Measurements from ENCODE around the gene PTK7.

The PTK7 gene

DNA sequence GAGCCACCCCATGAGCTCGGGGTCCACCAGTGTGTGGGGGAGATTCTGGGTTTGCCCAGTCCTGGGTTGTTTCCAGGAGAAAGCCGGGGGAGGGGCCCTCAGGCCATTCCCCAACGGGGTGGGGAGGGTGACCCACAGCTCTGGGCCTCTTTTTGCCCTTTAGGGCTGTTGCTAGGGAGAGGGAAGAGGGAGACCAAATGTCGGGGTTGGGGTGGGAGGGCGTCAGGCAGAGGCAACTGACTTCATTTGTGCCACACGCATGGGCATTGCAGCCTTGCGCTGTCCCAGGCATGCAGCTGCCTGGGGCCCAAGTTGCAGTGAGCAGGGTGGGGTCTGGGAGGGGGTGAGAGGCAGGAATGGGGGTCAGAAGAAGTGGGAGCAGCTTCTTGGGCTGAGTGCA is 103.9 kb downstream of the PTK7 start:
- no peak for DNase-seq (ENCODE audit: low spot score)

DNA sequence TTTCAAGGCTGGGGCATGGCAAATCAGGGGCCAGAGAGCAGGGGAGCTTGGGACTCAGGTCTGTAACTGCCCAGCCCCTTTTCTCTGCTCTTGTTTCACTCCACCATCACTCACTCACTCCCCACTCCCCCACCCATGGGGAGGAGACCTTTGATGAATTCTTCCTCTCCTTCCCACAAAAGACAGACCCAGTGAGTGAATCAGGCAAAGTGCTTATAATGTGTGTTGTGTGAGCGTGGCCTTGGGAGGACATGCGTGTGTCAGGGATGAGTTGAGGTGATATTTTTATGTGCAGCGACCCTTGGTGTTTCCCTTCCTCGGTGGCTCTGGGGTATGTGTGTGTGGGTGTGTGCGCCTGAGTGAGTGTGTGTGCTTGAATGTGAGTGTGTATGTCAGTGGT is 104.9 kb downstream of the PTK7 start:
- no peak for DNase-seq (ENCODE audit: low spot score)

DNA sequence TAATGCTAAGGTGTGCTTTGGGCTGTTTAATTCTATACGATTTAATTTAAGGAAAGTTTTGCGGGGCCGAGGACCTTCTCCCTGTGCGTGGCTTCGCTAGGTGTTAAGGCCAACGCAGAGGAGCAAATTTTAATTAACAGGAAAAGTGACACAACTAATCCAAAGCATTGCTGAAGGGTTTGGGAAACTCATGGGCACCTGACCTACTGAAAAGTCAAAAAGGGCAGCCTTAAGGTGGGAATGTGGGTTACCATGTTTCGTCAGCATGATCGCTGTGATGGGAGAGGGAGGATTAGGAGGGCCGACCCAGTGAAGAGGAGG is 105.5 kb downstream of the PTK7 start:
- no peak for DNase-seq (ENCODE audit: low spot score)

DNA sequence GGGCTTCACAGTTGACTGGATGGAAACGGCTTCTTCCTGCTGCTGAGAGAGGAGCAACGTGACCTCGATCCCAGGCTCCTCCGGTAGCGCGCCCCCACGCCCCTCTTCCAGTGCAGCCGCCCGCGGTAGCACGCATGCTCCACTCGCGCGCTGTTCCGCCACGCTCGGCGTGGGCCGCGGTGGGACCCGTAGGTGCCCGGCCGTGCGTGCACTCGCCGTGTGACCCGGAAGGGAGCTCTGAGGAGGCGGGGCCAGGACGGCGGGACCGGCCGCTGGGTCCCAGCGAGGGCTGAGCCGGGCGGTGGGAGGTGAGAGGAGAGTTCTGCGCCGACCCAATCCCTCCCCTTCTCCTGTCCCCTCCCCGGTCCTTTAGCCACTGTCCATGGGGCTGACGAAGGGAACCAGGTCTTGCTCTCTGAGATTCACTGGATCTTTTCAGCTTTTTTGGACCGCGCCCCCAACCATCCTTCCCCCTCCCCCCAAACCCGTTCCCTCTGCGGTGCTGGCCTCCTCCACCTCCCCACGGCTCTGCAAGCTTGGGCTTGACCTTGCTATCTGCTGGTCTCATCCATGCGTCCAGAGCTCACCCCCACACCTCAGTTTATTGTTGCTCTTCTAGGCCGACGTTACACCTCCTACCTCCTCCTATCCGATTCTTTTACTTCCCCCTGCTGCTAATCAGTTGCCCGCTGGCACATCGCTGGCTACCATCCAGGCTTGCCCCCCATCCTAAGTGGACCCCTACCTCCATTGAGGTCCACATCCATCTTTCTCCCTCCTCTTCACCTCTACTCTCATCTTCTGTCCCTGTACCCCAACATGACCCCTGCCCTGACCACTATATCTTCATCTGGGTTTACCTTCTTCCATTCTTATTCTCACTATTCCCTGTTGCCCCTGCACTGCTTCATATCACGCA is 106.1 kb downstream of the PTK7 start, which contains the start of gene CUL9:
TSS of gene CUL9 (plus strand) at position 255 of the 919 bp plus-strand sequence. CDS start 2,115 bp downstream, outside the sequence.
- DNase-seq (ENCODE audit: low spot score), result peak; percentile 94

DNA sequence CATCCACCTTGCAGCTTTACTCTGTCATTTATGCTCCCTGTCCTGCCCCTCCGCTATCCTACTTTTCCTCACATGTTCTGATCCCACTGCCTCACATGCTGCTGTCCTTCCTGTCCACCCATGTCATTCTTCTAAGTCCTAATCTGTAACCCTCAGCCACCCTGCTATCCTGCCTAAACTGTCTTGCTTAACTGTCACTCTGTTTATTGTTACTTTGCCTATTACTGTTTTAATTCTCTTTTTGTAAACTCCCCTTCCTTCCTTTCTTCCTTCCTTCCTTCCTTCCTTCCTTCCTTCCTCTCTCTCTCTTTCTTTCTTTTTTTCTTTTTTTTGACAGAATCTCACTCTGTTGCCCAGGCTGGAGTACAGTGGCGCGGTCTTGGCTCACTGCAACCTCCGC is 107.3 kb downstream of the PTK7 start:
- no peak for DNase-seq (ENCODE audit: low spot score)

DNA sequence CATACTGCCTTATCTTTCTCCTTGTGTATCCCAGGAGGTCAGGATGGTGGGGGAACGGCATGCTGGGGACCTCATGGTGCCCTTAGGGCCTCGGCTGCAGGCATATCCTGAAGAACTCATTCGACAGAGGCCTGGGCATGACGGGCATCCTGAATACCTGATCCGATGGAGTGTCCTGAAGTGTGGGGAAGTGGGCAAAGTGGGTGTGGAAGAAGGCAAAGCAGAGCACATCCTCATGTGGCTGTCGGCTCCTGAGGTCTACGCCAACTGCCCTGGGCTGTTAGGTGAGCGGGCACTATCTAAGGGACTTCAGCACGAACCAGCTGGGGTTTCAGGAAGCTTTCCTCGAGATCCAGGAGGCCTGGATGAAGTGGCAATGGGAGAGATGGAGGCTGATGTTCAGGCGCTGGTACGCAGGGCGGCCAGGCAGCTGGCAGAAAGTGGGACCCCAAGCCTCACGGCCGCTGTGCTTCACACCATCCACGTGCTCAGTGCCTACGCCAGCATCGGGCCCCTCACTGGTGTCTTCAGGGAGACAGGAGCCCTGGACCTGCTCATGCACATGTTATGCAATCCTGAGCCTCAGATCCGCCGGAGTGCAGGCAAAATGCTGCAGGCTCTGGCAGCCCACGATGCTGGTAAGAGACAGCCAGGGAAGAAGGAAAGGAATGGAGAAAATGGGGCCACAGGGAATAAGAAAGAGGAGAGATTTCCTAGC is 108.3 kb downstream of the PTK7 start:
- DNase-seq (ENCODE audit: low spot score), result no peak

DNA sequence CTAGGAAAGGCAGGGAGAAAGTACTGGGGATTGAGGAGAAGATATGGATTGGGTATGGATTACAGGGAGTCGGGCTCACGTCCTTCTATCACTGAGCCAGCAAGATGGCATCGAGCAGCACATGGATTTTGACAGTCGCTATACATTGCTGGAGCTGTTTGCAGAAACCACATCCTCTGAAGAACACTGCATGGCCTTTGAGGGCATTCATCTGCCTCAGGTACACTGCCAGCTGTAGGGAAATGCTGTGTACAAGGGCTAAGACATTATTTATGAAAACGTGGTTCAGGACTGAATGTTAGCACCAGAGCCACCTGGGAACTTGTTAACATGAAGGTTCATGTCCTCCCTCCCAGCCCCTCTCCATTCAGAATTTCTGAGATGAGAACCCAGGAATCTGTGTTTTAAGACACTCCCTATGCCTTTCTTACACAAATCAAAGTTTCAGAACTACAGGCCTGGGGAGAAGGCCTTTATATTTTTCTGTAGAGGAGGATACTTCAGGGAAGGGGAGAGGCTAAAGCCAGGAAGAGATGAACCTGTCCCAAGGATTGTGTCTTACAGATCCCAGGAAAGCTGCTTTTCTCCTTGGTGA is 109.4 kb downstream of the PTK7 start:
- no peak for DNase-seq (ENCODE audit: low spot score)

DNA sequence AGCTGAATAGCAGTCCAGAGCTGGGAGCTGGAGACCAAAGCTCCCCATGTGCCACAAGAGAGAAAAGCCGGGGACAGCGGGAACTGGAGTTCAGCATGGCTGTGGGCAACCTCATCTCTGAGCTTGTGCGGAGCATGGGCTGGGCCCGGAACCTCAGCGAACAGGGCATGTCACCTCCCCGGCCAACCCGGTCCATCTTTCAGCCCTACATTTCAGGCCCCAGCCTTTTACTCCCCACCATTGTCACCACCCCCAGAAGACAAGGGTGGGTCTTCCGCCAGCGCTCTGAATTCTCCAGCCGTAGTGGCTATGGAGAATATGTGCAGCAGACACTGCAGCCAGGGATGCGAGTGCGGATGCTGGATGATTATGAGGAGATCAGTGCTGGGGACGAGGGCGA is 109.9 kb downstream of the PTK7 start:
- no peak for DNase-seq (ENCODE audit: low spot score)

DNA sequence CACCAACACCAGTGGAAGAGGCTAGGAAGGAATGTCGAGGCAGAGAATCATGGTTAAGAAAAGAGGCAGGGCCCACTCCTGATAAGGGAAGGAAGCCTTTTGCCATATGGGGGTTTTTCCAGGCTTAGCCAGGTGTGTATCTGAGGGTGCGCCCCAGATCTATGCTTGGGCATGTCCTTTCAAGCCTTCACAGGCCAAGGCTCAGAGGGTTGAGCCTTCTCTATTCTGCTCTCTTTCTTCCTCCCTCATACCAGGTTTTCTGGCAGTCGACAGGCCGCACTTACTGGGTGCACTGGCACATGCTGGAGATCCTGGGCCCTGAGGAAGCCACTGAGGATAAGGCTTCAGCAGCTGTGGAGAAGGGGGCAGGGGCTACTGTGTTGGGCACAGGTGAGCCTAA is 110.6 kb downstream of the PTK7 start:
- DNase-seq (ENCODE audit: low spot score), result no peak

DNA sequence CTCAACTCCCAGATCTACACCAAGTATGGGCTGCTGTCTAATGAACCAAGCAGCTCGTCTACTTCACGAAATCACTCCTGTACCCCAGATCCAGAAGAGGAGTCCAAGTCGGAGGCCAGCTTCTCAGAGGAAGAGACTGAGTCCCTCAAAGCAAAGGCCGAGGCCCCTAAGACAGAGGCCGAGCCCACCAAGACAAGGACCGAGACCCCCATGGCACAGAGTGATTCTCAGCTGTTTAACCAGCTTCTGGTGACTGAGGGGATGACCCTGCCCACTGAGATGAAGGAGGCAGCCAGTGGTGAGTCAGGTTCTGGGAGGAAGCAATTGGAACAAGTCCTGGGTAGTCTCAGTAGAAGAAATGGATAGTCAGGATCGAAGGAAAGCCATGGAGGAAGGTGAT is 111.7 kb downstream of the PTK7 start:
- no peak for DNase-seq (ENCODE audit: low spot score)

DNA sequence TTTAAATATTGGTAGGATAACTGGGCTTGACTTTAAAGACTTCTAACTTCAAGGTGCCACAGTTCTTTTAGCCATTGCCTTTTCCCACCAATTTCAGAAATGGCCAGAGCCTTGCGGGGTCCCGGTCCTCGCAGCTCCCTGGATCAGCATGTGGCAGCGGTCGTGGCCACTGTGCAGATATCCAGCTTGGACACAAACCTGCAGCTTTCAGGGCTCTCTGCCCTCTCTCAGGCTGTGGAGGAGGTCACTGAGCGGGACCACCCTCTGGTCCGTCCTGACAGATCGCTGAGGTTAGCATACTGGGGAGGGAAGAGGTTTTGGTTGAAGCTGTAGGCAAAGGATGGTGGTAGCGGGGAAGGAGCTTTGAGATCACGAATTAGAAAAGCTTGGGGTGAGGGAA is 112.3 kb downstream of the PTK7 start:
- DNase-seq (ENCODE audit: low spot score), result no peak

DNA sequence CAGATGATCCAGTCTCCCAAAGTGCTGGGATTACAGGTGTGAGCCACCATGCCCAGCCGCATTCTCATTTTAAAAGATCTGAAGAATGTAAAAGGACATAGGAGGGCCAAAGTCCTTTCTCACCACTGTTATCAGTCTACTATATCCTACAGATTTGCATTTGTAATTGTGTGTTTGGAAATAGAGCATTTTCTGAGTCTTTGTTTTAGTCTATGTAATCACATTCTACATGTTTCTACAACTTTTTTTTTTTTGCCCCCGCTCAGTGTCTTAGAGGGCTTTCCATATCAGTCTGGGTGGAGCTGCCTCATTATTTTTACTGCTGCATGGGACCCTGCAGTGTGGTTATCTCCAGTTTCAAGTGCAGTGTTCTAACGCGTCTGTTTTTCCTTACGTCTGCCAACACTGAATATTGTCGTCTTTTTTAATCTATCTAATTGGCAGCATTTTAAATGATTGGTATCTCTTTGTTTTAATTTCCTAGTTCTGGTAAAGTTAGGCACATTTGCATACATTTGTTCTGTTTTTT is 113.7 kb downstream of the PTK7 start:
- no peak for DNase-seq (ENCODE audit: low spot score)

DNA sequence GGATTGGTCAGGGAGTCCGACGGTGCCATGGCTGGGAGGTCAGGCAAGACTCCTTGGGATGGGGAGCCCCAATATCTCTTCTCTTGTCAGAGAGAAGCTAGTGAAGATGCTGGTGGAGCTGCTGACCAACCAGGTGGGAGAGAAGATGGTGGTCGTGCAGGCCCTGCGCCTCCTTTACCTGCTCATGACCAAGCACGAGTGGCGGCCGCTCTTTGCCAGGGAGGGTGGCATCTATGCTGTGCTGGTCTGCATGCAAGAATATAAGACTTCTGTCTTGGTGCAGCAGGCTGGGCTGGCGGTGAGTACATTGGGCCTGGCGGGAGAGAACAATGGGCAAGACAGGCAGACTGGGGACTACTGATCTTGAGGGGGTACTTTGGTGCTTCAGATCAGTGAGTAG is 116.8 kb downstream of the PTK7 start:
- no peak for DNase-seq (ENCODE audit: low spot score)

DNA sequence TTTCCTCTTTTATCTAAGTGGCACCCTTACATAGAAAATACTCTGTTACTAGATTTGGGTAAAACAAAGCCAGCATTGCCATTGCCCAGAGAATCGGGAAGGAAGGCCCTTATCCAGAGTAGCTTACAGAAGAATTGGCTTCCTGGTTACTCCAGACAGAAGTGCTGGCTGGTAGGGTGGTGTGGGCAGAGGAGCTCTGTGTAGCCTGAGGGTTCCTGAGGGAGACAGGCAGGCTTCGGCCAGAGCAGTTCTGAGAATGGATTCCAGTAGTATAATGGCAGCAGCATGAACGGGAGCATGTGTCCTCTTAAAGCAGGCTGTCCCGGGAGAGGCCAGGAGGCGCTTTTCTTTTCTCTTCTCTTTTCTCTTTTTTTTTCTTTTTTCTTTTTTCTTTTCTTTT is 117.8 kb downstream of the PTK7 start:
- DNase-seq (ENCODE audit: low spot score), result no peak

DNA sequence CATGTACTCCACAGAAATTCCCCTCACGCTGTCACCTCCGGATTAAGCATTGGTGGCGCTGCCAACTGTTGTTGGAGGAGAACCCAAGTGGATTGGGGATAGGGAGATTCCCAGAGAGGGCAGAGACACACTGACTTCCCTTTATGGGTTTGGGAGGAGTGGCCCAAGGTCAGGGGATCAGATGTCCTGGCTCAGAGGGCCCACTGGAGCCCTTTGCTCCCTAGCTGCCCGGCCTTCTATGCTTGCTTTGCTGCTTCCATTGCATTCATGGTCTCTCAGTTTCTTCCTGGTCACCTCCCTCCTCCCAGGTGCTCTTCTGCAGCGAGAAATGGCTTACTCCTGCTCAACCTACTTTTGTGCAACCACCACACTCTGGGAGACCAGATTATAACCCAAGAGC is 120.2 kb downstream of the PTK7 start:
- no peak for DNase-seq (ENCODE audit: low spot score)

DNA sequence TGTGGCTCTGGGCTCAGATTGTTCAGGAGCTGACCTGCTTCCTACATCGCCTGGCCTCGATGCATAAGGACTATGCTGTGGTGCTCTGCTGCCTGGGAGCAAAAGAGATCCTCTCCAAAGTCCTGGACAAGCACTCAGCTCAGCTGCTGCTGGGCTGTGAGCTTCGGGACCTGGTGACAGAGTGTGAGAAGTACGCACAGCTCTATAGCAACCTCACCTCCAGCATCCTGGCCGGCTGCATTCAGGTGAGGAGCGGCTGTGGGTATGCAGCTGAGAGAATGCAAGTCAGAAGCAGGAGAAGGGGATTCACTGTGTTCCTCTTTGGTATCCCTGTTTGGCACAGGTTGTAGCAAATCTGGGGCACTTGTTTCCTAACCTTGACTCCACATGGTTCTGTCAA is 123.8 kb downstream of the PTK7 start:
- no peak for DNase-seq (ENCODE audit: low spot score)

DNA sequence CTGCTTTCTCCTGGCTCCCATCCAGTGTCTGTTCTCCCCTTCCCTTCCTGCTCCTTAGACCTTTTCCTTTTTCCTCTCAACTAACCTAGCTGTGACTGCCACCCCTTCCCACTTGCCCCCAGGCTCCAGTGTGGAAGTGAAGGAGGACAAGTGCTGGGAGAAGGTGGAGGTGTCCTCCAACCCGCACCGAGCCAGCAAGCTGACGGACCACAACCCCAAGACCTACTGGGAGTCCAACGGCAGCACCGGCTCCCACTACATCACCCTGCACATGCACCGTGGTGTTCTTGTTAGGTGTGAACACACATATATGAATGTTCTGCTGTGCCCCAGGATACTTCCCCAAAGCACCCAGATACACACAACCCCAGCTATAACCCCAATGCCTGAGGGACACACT is 124.4 kb downstream of the PTK7 start:
- DNase-seq (ENCODE audit: low spot score), result no peak

DNA sequence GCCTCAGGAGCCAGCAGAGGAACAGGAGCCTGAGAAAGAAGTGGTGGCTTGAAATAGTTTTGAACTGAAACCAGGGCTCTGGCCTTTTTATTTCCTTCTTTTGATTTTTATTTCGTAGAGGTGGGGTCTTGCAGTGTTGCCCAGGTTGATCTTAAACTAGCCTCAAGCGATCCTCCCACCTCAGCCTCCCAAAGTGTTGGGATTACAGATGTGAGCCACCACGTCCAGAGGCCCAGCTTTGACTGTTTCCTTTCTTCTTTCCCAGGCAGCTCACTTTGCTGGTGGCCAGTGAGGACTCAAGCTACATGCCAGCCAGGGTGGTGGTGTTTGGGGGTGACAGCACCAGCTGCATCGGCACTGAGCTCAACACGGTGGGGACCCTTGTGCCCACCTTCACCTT is 126.3 kb downstream of the PTK7 start:
- DNase-seq (ENCODE audit: low spot score), result no peak

DNA sequence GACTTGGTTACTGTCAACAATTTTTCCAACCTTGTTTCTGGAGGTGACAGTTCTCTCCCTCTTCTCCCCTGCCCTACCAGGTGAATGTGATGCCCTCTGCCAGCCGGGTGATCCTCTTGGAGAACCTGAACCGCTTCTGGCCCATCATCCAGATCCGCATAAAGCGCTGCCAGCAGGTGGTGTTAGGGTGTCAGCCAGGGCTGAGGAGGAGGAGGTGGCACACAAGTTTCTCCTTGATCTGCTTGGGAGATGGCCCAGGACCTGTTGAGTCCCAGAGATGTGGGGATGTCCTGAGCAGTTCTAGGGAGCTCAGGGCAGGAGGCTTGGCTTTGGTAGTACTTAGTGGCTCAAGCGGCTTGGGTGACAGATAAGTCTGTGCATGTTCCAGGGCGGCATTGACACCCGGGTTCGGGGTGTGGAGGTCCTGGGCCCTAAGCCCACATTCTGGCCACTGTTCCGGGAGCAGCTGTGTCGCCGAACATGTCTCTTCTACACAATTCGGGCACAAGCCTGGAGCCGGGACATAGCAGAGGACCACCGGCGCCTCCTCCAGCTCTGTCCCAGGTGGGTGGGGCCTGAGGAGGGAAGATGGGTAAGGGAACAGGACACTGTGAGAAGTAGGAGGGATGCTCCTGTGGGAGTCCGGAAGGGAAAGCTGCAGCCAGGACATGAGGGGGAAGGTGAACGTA is 127.1 kb downstream of the PTK7 start:
- DNase-seq (ENCODE audit: low spot score), result no peak

DNA sequence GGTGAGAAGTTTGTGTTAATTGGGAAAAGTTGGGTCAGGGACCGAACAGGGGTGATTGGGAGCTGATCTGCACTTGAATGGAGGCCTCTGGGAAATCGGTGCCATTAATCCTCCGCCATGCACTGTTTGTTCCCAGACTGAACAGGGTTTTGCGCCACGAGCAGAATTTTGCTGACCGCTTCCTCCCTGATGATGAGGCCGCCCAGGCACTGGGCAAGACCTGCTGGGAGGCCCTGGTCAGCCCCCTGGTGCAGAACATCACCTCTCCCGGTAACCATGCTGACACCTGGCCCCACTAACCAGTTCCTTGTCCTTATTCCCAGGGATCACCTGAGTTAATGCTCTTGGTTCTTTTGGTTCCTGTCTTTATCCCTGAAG is 127.6 kb downstream of the PTK7 start:
- DNase-seq (ENCODE audit: low spot score), result no peak

DNA sequence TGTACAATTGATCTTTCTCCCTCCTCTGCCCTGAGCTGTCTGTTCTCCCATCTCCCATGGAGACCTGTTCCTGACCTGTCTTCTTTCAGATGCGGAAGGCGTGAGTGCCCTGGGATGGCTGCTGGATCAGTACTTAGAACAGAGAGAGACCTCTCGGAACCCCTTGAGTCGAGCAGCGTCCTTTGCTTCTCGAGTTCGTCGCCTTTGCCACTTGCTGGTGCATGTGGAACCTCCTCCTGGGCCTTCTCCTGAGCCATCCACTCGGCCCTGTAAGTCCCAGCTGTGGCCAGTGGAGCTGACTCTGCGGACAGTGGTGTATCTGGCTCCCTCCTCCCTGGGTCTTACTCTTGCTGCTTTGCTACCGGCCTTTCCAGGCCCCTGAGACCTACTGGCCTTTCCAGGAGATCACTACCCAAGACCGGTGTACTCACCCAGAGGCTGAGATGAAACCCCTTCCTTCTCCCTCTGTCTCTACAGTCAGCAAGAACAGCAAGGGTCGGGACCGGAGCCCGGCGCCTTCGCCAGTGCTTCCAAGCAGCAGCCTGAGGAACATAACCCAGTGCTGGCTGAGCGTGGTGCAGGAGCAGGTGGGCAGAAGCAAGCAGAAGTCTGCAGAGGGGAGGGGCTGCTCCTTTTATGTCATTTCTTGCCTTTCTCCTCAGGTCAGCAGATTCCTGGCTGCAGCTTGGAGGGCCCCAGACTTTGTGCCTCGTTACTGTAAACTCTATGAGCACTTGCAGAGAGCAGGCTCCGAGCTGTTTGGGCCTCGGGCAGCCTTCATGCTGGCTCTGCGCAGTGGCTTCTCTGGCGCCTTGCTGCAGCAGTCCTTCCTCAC is 128.4 kb downstream of the PTK7 start:
- DNase-seq (ENCODE audit: low spot score), result no peak

Measured in D341Med (cell line).